OCI-LY7 (cell line): ENCODE results near the gene MAPRE2.

Source experiments
- EZH2phosphoT487 ChIP-seq: fragments of 200-600 bp; sonication (generic); IDR thresholded peaks from 2 replicates; pipeline ENCODE4 v1.6.1; 2018; ENCODE audit warnings: low read depth, borderline replicate concordance, mild to moderate bottlenecking, mixed run types, antibody characterized with exemption, low read length, moderate library complexity, mixed read lengths
- TF ChIP-seq, protein P1 (sequence below): fragments of 200-600 bp; sonication (generic); conservative IDR thresholded peaks from 2 replicates; pipeline ENCODE4 v1.5.1; 2014; ENCODE audit warnings: mild to moderate bottlenecking, antibody characterized with exemption, low read length, moderate library complexity, mixed read lengths

DNA sequence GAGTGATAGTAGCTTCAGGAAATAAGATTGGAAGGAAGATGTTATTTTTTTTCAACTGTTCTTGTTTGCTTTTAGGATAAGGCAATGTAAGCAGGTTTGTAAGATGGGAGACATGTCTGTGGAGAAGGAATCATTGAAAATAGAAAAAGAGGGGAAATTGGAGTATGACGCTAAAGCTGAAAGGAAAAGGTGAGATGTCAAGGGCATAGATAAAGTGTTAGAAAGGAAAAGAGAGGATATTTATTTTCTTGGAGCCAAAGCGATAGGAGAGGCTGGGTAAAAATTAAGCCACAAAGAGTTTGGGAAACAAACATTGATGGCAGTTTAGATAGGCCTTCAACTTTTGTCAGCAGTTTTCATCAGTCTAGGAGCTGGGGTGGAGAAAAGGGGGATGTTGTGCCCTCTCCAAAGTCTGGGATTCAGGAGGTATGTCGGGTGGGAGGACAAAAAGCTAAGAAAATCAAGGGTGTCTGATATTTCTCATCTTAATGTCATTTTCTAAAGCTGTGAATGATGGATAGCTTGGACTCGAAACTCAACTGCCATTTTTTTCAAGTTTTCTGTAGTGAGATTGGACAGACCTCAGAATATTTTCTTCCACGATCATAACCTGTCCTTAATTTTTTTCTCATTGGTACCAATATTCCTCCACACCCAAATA is 63.3 kb downstream of the MAPRE2 start:
- TF ChIP-seq, protein P1, sequence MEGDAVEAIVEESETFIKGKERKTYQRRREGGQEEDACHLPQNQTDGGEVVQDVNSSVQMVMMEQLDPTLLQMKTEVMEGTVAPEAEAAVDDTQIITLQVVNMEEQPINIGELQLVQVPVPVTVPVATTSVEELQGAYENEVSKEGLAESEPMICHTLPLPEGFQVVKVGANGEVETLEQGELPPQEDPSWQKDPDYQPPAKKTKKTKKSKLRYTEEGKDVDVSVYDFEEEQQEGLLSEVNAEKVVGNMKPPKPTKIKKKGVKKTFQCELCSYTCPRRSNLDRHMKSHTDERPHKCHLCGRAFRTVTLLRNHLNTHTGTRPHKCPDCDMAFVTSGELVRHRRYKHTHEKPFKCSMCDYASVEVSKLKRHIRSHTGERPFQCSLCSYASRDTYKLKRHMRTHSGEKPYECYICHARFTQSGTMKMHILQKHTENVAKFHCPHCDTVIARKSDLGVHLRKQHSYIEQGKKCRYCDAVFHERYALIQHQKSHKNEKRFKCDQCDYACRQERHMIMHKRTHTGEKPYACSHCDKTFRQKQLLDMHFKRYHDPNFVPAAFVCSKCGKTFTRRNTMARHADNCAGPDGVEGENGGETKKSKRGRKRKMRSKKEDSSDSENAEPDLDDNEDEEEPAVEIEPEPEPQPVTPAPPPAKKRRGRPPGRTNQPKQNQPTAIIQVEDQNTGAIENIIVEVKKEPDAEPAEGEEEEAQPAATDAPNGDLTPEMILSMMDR: no peak
- no peak for TF ChIP-seq EZH2phosphoT487
